ENCODE results near the gene MED27. TPM values are rescaled to one million over a fixed set of nuclear protein-coding genes. Genes with fewer than 3 reads are reported as not detected.

The MED27 gene
- polyA plus RNA-seq, 1 donor = 12.6 TPM

DNA sequence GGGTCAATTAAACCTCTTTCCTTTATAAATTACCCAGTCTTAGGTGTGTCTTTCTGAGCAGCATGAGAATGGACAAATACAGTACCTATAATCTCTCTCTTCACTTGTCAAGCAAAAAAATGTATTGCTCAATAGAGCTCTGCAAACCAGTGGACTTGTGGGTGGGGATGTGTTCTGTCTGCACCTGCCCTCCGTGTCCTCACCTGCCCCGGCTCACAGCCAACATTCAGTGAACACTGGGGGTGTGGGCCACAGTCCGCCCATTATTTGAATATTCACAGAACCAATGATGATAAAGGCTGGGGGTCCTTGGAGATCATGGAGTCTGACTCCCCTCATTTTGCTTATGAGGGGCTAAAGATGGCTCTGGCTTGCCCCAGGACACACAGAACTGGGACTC is 36.9 kb upstream of the MED27 start:
- Histone ChIP-seq H3K4me3 (ENCODE audit: low read length) (no peak overlapping the region), H3K27me3 (ENCODE audit: control insufficient read depth, insufficient read depth, low read length) (peaks cover 2% of the 10 kb centered on the region), H3K27ac (ENCODE audit: low read length) (no peak overlapping the region), H3K36me3 (ENCODE audit: control insufficient read depth, insufficient read depth, low read length) (no peaks in the 10 kb centered on the region), H3K9me3 (ENCODE audit: control insufficient read depth, low read depth, low read length) (no peaks in the 10 kb centered on the region), H3K4me1 (ENCODE audit: control insufficient read depth, insufficient read depth, low read length) (no peaks in the 10 kb centered on the region)
- WGBS (ENCODE audit: insufficient coverage, low lambda C conversion rate) = no CpG with 5 or more reads among the region's 3 CpGs
- no peak for DNase-seq

DNA sequence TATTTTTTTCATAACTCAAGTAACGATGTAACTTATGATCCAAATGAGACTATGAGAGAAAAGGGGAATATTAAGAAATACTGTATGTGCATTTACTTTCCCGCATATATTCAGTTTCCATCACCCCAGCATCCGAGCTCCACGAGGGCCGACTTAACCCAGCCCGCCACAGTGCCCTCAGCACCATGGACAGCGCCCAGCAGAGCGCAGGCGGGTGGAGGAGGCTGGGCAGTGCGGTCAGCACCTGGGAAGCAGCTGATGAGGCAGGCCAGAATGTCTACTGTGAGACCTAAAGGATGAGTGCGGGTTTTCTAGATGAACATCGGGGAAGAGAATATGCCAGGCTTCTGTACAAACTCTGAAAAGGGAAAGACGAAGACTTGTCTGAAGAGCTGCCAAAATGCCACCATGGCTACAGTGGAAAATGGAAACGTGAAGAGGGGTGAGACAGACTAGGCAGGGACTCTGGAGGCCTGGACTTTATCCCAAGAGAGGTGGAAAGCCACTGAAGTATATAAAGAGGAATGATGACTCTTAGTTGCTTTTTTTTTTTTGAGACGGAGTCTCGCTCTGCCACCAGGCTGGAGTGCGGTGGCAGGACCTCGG is 34.5 kb upstream of the MED27 start:
- no CpG with 5 or more reads among the region's 18 CpGs for WGBS (ENCODE audit: insufficient coverage, low lambda C conversion rate)
- Histone ChIP-seq H3K4me3 (ENCODE audit: low read length) (no peak overlapping the region), H3K27ac (ENCODE audit: low read length) (no peak overlapping the region), H3K36me3 (ENCODE audit: control insufficient read depth, insufficient read depth, low read length) (no peaks in the 10 kb centered on the region), H3K9me3 (ENCODE audit: control insufficient read depth, low read depth, low read length) (no peaks in the 10 kb centered on the region), H3K27me3 (ENCODE audit: control insufficient read depth, insufficient read depth, low read length) (no peaks in the 10 kb centered on the region), H3K4me1 (ENCODE audit: control insufficient read depth, insufficient read depth, low read length) (no peaks in the 10 kb centered on the region)
- DNase-seq = peak; percentile 25 to 45

DNA sequence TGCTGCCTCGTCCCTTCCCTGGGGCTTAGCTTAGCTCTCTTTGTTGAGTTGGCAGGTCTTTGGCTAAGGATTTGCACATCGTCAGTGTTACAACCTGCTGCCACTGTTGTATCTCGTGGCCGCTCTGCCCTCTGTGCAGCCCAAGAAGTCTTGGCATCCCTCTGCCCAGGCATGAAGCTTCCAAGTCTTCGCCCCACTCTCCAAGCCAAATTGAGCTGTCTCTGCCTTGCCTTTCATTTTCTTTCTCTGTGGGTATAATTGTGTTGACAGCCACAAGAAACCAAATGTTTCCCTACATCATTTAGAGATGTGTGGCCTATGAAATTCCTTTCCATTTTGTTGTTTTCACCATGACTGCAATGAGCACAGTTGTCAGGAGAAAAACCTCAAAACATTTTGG is 29.6 kb upstream of the MED27 start:
- no peaks in the 10 kb centered on the region for H3K36me3 ChIP-seq (ENCODE audit: control insufficient read depth, insufficient read depth, low read length)
- H3K4me1 ChIP-seq (ENCODE audit: control insufficient read depth, insufficient read depth, low read length) = no peaks in the 10 kb centered on the region
- no peak overlapping the region for H3K4me3 ChIP-seq (ENCODE audit: low read length)
- no peaks in the 10 kb centered on the region for H3K27me3 ChIP-seq (ENCODE audit: control insufficient read depth, insufficient read depth, low read length)
- WGBS (ENCODE audit: insufficient coverage, low lambda C conversion rate) = no CpG with 5 or more reads among the region's 5 CpGs
- H3K9me3 ChIP-seq (ENCODE audit: control insufficient read depth, low read depth, low read length) = no peaks in the 10 kb centered on the region
- H3K27ac ChIP-seq (ENCODE audit: low read length) = no peak overlapping the region
- DNase-seq = no peak

DNA sequence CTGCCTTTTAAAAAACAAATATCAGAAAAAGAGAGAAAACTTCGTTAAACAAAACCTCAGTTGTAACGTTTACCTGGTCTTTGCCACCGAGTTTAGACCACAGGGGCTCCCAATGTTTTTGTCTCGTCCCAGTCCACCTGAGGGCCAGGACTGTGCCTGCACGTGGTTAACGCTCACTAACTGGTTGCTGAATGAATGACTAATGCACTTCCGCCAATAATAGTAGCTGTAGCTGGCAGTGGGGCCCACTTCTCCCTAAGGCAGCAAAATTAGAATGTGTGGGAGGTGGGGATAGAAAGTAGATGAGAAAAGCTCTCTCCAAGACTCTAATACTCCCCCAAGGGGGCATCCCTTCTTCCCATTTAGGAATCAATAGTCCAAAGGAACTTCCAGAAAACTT is 29.1 kb upstream of the MED27 start:
- H3K27me3 ChIP-seq (ENCODE audit: control insufficient read depth, insufficient read depth, low read length) = no peaks in the 10 kb centered on the region
- DNase-seq = no peak
- H3K4me1 ChIP-seq (ENCODE audit: control insufficient read depth, insufficient read depth, low read length) = no peaks in the 10 kb centered on the region
- H3K9me3 ChIP-seq (ENCODE audit: control insufficient read depth, low read depth, low read length) = no peaks in the 10 kb centered on the region
- H3K36me3 ChIP-seq (ENCODE audit: control insufficient read depth, insufficient read depth, low read length) = no peaks in the 10 kb centered on the region
- no peak overlapping the region for H3K27ac ChIP-seq (ENCODE audit: low read length)
- WGBS (ENCODE audit: insufficient coverage, low lambda C conversion rate) = no CpG with 5 or more reads among the region's 7 CpGs
- no peak overlapping the region for H3K4me3 ChIP-seq (ENCODE audit: low read length)

DNA sequence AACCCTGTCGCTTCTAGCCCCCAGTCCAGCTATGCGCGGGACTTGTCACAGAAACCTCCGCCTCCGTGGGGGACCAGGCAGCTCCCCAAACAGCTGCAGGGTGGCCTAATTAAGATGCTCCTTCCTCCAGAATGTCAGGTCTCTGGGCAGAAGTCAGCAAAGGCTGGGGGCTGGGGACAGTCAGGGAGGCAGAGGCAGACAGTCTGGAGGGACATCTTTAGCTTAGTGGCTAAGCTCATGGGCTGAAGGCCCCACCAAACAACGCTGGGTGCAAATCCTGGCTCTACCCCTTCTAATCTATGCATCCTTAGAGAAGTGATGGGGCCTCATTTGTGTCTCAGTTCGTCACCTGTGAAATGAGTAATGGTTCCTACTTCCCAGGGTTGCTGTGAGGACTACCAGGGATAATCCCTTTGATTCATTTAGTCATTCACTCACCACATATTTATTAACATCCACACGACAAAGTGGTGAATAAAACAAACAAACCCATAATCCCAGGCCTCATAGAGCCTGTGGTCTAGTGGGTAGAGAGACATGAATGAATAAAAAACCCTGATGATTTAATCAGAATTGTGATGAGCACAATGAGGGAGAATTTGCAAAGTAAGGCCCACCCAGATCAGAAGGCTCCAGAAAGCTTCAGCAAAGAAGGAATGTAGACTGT is 20.2 kb upstream of the MED27 start:
- WGBS (ENCODE audit: insufficient coverage, low lambda C conversion rate) = 67% methylated on average over 1 of the region's 8 CpGs
- Histone ChIP-seq H3K9me3 (ENCODE audit: control insufficient read depth, low read depth, low read length) (no peaks in the 10 kb centered on the region), H3K36me3 (ENCODE audit: control insufficient read depth, insufficient read depth, low read length) (no peaks in the 10 kb centered on the region), H3K4me3 (ENCODE audit: low read length) (no peak overlapping the region), H3K27ac (ENCODE audit: low read length) (no peak overlapping the region), H3K27me3 (ENCODE audit: control insufficient read depth, insufficient read depth, low read length) (peaks cover 5% of the 10 kb centered on the region), H3K4me1 (ENCODE audit: control insufficient read depth, insufficient read depth, low read length) (no peaks in the 10 kb centered on the region)
- DNase-seq = no peak

DNA sequence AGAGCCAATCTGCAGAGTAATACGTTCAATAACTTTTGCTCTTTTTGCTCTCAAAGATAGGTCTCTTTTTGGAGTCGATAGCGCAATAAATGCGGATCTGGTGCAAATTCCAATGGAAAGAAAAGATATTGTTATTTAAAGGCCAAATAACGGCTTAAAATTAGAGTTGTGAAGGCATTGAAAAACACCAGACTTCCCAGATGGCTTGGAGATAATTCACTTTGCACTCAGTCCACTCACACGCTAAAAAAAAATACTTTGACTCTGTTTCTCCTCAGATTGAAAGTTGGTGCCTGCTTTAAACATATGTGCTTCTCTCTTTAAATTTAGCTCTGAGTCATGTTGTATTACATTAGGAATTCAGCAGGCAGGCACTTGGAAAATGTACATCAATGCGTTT is 19.5 kb upstream of the MED27 start:
- Histone ChIP-seq H3K36me3 (ENCODE audit: control insufficient read depth, insufficient read depth, low read length) (no peaks in the 10 kb centered on the region), H3K9me3 (ENCODE audit: control insufficient read depth, low read depth, low read length) (no peaks in the 10 kb centered on the region), H3K27ac (ENCODE audit: low read length) (no peak overlapping the region), H3K27me3 (ENCODE audit: control insufficient read depth, insufficient read depth, low read length) (peaks cover 5% of the 10 kb centered on the region), H3K4me1 (ENCODE audit: control insufficient read depth, insufficient read depth, low read length) (no peaks in the 10 kb centered on the region), H3K4me3 (ENCODE audit: low read length) (no peak overlapping the region)
- no peak for DNase-seq
- WGBS (ENCODE audit: insufficient coverage, low lambda C conversion rate) = no CpG with 5 or more reads among the region's 7 CpGs

DNA sequence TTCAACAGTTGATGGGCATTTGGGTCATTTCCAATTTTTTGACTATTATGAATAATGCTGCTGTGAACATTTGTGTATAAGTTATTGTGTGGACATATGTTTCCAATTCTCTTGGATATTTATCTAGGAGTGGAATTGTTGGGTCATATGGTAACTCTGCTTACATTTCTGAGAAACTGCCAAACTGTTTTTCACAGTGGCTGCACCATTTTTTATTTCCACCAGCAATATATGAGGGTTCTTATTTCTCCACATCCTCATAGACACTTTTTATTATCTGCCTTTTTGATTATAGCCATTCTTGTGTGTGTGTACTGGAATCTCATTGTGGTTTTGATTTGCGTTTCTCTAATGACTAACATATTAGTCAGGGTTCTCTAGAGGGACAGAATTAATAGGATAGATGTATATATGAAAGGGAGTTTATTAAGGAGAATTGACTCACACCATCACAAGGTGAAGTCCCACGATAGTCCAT is 14.7 kb upstream of the MED27 start:
- Histone ChIP-seq H3K4me1 (ENCODE audit: control insufficient read depth, insufficient read depth, low read length) (no peaks in the 10 kb centered on the region), H3K27ac (ENCODE audit: low read length) (no peak overlapping the region), H3K9me3 (ENCODE audit: control insufficient read depth, low read depth, low read length) (no peaks in the 10 kb centered on the region), H3K36me3 (ENCODE audit: control insufficient read depth, insufficient read depth, low read length) (no peaks in the 10 kb centered on the region), H3K4me3 (ENCODE audit: low read length) (no peak overlapping the region), H3K27me3 (ENCODE audit: control insufficient read depth, insufficient read depth, low read length) (peaks cover 7% of the 10 kb centered on the region)
- no peak for DNase-seq
- WGBS (ENCODE audit: insufficient coverage, low lambda C conversion rate) = 90% methylated on average over 2 of the region's 2 CpGs

DNA sequence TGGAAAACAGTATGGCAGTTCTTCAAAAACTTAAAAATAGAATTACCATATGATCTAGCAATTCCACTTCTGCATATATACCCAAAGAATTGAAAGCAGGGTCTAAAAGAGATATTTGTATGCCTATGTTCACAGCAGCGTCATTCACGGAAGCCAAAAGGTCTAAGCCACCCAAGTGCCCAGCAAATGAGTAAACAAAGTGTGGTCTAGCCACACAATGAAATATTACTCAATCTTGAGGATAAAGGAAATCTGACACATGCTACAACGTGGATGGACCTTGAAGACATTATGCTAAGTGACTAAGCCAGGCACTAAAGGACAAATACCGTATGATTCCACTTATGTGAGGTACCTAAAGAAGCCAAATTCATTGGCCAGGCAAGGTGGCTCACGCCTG is 11.1 kb upstream of the MED27 start:
- Histone ChIP-seq H3K27ac (ENCODE audit: low read length) (no peak overlapping the region), H3K27me3 (ENCODE audit: control insufficient read depth, insufficient read depth, low read length) (peaks cover 2% of the 10 kb centered on the region), H3K36me3 (ENCODE audit: control insufficient read depth, insufficient read depth, low read length) (no peaks in the 10 kb centered on the region), H3K4me3 (ENCODE audit: low read length) (no peak overlapping the region), H3K4me1 (ENCODE audit: control insufficient read depth, insufficient read depth, low read length) (no peaks in the 10 kb centered on the region), H3K9me3 (ENCODE audit: control insufficient read depth, low read depth, low read length) (no peaks in the 10 kb centered on the region)
- no peak for DNase-seq
- whole genome bisulfite sequencing (ENCODE audit: insufficient coverage, low lambda C conversion rate) = no CpG with 5 or more reads among the region's 5 CpGs

DNA sequence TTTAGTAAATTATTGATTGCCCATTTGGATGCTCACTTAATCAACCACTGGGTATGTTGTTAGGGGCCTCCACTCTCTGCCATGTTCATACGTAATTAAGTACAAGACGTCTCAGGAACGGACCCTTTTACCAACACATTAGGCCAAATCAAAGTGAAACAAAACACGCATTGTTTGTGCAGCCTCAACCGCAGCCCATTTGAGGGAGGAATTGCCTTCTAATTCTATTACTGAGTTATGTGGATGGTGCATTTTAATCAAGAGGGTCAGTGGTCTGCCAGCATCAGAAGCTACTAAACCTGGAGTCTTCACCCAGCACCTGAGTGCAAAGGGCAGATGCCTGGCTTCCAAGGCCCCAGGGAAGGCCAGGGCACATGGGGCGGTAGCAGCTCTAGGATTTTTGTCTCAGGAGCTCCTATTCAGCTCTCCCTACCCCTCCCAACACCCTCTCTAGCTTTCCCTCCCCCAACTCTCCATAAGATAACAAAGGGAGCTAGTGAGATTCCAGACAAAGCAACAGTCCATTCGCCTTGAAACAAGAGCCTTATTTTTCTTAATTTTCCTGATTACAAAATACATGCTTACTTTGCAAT is 7.9 kb upstream of the MED27 start:
- no peak overlapping the region for H3K4me3 ChIP-seq (ENCODE audit: low read length)
- no peaks in the 10 kb centered on the region for H3K36me3 ChIP-seq (ENCODE audit: control insufficient read depth, insufficient read depth, low read length)
- no peak for DNase-seq
- H3K9me3 ChIP-seq (ENCODE audit: control insufficient read depth, low read depth, low read length) = no peaks in the 10 kb centered on the region
- peaks cover 2% of the 10 kb centered on the region for H3K27me3 ChIP-seq (ENCODE audit: control insufficient read depth, insufficient read depth, low read length)
- H3K4me1 ChIP-seq (ENCODE audit: control insufficient read depth, insufficient read depth, low read length) = no peaks in the 10 kb centered on the region
- H3K27ac ChIP-seq (ENCODE audit: low read length) = no peak overlapping the region
- 100% methylated on average over 1 of the region's 7 CpGs for WGBS (ENCODE audit: insufficient coverage, low lambda C conversion rate)

DNA sequence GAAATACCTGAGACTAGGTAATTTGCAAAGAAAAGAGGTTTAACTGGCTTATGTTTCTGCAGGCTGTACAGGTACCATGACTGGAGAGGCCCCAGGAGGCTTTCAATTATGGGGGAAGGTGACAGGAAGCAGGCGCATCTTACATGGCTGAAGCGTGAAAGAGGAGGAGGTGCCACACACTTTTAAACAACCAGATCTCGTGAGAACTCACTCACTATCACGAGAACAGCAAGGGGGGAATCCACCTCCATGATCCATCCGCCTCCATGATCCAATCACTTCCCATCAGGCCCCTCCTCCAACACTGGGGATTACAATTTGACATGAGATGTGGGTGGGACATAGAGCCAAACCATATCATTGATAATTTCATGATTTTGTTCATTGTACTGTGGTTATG is 2.5 kb upstream of the MED27 start:
- no CpG with 5 or more reads among the region's 5 CpGs for WGBS (ENCODE audit: insufficient coverage, low lambda C conversion rate)
- Histone ChIP-seq H3K4me3 (ENCODE audit: low read length) (no peak overlapping the region), H3K27ac (ENCODE audit: low read length) (no peak overlapping the region), H3K36me3 (ENCODE audit: control insufficient read depth, insufficient read depth, low read length) (peaks cover 2% of the 10 kb centered on the region), H3K4me1 (ENCODE audit: control insufficient read depth, insufficient read depth, low read length) (peaks cover 4% of the 10 kb centered on the region), H3K27me3 (ENCODE audit: control insufficient read depth, insufficient read depth, low read length) (no peaks in the 10 kb centered on the region), H3K9me3 (ENCODE audit: control insufficient read depth, low read depth, low read length) (no peaks in the 10 kb centered on the region)
- no peak for DNase-seq

All from large intestine (tissue), 3 donors.